COLO668 (cell line): ENCODE data around the gene KRT85.

ENCODE experiments used
- DNase-seq: peaks from one replicate; lab custom pipeline; 2025; ENCODE audit not compliant: unreplicated experiment; lab: John Stamatoyannopoulos, UW

The KRT85 gene

DNA sequence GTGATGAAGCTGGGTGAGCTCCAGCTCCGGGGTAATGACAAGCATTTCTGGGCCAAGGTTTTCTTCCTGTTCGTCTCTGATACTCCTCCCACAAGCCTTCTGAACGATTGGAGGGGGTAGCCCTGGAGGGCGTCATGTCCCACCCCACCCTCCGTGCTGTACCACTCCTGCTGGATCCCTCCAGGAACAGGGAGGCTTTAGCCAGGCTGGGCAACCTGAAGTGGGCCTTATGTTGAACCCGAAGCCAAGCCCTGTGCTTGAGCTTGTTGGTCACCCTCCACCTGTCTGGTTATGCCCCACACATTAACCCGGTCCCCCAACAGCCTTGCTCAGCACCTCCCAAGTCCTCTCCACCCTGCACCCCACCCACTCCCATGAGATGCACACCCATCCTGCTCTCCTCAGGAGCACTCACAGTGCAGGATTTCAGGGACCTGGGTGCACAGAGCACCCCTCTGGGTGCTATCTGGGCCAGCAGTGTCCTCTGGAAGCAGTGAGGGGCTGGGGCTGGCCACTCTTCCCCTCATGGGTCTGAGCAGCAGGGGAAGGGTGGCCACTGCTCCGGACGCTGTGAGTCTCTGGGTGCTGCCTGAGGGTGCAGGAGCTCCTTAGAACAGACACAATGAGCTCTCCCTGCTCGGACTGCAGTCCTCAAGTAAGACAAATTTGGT is 39.3 kb downstream of the KRT85 start:
- DNase-seq = no peak

- DNase-seq = peak; percentile 71
Measured at GRCh38 chr12:52327052-52327829, 40.0 kb downstream of the KRT85 start.

DNA sequence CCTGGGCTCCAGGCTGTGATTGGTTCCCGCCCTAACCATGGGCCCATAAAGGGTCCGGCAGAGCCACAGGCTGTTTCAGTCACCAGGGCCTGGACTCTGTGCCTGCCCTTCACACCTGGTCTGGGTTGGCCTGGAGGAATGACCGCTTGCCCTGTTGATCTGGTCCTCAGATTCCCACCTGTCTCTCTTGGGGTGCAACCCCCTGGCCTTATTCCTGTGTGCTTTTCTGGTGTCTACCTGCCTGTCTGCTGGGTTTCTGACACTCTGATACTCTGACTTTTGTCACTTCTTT is 43.2 kb downstream of the KRT85 start:
- DNase-seq = no peak

DNA sequence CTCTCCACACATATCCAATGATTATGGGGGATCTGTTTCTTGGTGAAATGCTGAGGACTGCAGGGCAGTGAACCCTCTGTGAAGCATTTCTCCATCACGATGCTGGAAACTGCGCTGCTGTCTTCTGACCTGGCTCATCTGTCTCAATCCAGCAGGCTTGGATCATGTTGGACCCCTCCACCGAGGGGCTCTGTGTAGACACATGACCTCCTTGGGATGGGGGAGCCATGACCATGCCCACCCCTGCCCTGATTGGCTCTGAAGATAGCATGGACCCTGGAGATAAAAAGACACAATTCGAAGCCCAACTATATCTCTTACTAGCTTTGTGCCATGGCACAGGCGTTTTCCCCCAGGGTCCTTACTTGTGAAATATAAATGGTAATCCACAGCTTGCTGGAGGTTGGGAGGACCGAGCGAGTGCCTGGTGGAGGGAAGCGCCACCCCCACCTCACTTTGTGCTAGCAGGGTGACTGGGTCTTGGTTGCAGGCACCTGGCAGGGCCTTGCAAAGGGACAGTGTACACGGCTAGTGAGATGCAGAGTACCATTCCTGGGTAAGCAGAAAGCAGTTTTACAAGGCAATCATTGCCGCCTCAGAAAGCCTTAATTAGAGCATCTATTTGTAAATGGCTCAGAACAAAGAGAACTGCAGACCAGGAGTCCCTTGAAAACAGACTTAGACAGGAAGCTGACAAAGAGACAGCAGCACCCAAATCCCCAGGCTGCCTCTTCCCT is 43.7 kb downstream of the KRT85 start:
- DNase-seq = no peak

- DNase-seq = no peak
Measured at GRCh38 chr12:52323001-52323400, 44.3 kb downstream of the KRT85 start.

- DNase-seq = no peak
Measured at GRCh38 chr12:52322069-52322468, 45.2 kb downstream of the KRT85 start.

- peak; percentile 3 for DNase-seq
Measured at GRCh38 chr12:52321418-52321817, 45.9 kb downstream of the KRT85 start.

GRCh38 chr12:52320784-52321400 is 46.4 kb downstream of the KRT85 start, which contains the start of gene KRT83:
TSS of gene KRT83 (minus strand) at chr12:52321398. CDS start at chr12:52321335, 63 bp downstream.
- DNase-seq = no peak

DNA sequence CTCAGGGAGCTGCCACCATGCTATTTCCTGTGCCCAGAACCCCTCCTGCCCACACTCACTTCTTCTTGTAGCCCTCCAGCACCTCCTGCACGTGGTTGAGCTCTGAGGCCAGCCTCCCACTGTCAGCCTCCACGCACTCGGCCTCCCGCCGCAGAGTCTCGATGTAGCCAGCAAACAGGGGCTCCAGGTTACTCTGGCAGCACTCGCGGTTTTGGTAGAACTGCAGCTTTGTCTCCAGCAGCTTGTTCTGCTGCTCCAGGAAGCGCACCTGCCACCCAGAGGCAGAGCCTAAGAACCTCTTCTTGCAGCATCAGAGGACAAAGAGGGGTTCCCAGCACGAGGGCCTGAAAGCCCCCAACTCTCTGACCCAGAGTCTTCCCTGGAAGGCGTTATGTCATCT is 48.2 kb downstream of the KRT85 start:
- peak; percentile 16 for DNase-seq

GRCh38 chr12:52318241-52318990 is 48.9 kb downstream of the KRT85 start:
- no peak for DNase-seq

GRCh38 chr12:52317468-52318052 is 49.7 kb downstream of the KRT85 start:
- DNase-seq = no peak

GRCh38 chr12:52316701-52317100 is 50.6 kb downstream of the KRT85 start:
- DNase-seq = no peak

DNA sequence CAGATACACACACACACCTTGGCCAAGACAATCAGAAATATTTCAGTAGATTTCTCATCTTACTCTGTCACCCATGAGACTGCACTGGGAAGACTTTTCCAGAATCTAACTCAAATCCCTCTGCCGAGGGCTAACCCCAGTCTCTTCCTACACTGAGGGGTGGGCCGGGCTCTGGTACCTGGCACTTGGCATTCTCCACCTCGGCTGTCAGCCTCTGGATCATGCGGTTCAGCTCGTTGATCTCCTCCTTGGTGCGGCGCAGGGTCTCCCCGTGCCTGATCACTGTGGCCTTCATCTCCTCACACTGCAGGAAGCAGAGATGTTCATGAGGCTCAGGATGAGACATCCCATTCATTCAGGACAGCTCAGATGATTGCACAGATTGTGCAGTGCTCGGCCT is 51.0 kb downstream of the KRT85 start:
- no peak for DNase-seq

DNA sequence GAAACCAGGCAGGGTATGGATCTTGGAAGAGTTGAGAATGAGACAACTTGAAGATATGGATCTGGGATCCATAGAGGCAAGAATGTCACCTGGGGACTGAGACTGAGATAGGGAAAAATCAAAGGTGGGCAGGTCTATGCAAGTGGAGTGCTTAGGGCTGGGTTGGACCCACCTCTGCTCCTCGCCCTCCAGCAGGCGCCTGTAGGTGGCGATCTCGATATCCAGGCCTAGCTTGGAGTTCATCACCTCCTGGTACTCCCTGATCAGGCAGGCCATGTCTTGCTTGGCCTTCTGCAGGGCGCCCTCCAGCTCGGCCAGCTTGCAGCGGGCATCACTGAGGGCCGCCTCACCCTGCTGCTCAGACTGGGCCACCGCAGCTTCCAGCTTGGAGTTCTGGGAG is 51.6 kb downstream of the KRT85 start:
- DNase-seq = peak; percentile 12

DNA sequence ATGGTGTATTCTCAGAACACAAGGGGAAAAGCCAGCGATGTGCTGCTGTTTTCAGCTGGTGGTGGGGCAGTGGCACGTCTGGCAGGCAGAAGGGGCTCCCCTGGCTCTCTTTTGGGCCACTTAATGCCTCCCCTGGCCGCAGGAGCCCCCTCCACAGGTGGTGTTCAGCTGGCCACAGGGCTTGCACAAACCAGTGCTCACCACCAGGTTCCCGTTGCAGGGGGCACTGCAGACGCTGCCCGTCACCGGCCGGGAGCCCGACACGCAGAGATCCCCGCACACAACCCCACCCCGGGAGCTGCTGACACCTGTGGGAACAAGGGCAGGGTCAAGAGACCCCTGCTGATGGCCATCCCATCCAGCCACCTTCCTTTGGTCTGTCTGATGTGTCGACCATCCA is 52.8 kb downstream of the KRT85 start:
- no peak for DNase-seq

DNA sequence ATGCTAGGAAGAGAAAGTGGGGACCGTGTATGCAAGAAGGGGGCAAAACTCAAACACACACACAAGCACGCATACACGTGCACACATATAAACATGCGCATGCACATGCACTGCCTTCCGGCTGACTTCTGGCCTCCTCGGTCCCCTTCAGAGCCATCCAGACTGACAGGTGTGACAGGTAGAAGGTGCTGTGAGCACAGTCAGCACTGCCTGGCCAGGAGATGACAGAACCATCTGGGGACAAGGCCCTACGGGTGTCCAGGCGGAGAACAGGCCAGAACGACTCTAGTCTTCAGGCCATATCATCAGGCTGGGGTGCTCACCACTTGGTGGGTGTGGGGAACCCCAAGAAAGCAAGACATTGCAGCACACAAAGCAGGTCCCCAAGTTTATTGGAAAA is 53.4 kb downstream of the KRT85 start:
- no peak for DNase-seq

GRCh38 chr12:52313461-52313860 is 53.8 kb downstream of the KRT85 start:
- DNase-seq = no peak

- no peak for DNase-seq
Measured at GRCh38 chr12:52312086-52312485, 55.2 kb downstream of the KRT85 start.

- DNase-seq = no peak
Measured at GRCh38 chr12:52311285-52311648, 56.0 kb downstream of the KRT85 start.

GRCh38 chr12:52310622-52311284 is 56.5 kb downstream of the KRT85 start:
- no peak for DNase-seq
